ENCODE measurements around the gene GRIP2. TPM values are rescaled to one million over a fixed set of nuclear protein-coding genes. Genes with fewer than 3 reads are reported as not detected.

Gene GRIP2
- total RNA-seq, 1 donor from 2014 or later = 0.52 TPM

- ATAC-seq = no peak
- Histone ChIP-seq H3K4me3 (no peak overlapping the region), H3K27me3 (no peaks in the 10 kb centered on the region), H3K4me1 (peaks cover 12% of the 10 kb centered on the region), H3K27ac (no peak overlapping the region), H3K36me3 (peaks cover 79% of the 10 kb centered on the region), H3K9me3 (no peaks in the 10 kb centered on the region)
- intact Hi-C loops (cut with DNase I) = no loop called here
- no peak for DNase-seq
- TF ChIP-seq CTCF (IDR thresholded peaks at IDR 0.05) = no peak
Measured at GRCh38 chr3:14477311-14477935, 62.7 kb downstream of the GRIP2 start.

- DNase-seq (no peak), ATAC-seq (no peak)
- Histone ChIP-seq H3K36me3 (peaks cover 79% of the 10 kb centered on the region), H3K27me3 (no peaks in the 10 kb centered on the region), H3K4me3 (no peak overlapping the region), H3K9me3 (no peaks in the 10 kb centered on the region), H3K4me1 (peaks cover 14% of the 10 kb centered on the region), H3K27ac (no peak overlapping the region)
- no peak for TF ChIP-seq CTCF (IDR thresholded peaks at IDR 0.05)
- intact Hi-C loops (cut with DNase I) = no loop called here
Measured at GRCh38 chr3:14476583-14477265, 63.4 kb downstream of the GRIP2 start.

- Histone ChIP-seq H3K27me3 (no peaks in the 10 kb centered on the region), H3K27ac (no peak overlapping the region), H3K36me3 (peaks cover 73% of the 10 kb centered on the region), H3K4me3 (no peak overlapping the region), H3K9me3 (no peaks in the 10 kb centered on the region), H3K4me1 (peaks cover 14% of the 10 kb centered on the region)
- DNase-seq = no peak
- intact Hi-C loops (cut with DNase I) = no loop called here
- no peak for ATAC-seq
- no peak for TF ChIP-seq CTCF (IDR thresholded peaks at IDR 0.05)
Measured at GRCh38 chr3:14475621-14476020, 64.5 kb downstream of the GRIP2 start.

GRCh38 chr3:14474363-14475081, 65.6 kb downstream of the GRIP2 start:
- no peaks in the 10 kb centered on the region for H3K27me3 ChIP-seq
- ATAC-seq = no peak
- H3K4me3 ChIP-seq = no peak overlapping the region
- intact Hi-C loops (cut with DNase I) = no loop called here
- H3K36me3 ChIP-seq = peaks cover 72% of the 10 kb centered on the region
- no peak for TF ChIP-seq CTCF (IDR thresholded peaks at IDR 0.05)
- peaks cover 14% of the 10 kb centered on the region for H3K4me1 ChIP-seq
- H3K9me3 ChIP-seq = no peaks in the 10 kb centered on the region
- H3K27ac ChIP-seq = no peak overlapping the region
- DNase-seq = no peak

GRCh38 chr3:14473411-14473891, 66.7 kb downstream of the GRIP2 start:
- no peak for TF ChIP-seq CTCF (IDR thresholded peaks at IDR 0.05)
- H3K36me3 ChIP-seq = peaks cover 71% of the 10 kb centered on the region
- ATAC-seq = no peak
- peaks cover 14% of the 10 kb centered on the region for H3K4me1 ChIP-seq
- peak overlapping the region; percentile 36 for H3K27ac ChIP-seq
- intact Hi-C loops (cut with DNase I) = no loop called here
- H3K9me3 ChIP-seq = no peaks in the 10 kb centered on the region
- no peak overlapping the region for H3K4me3 ChIP-seq
- no peak for DNase-seq
- no peaks in the 10 kb centered on the region for H3K27me3 ChIP-seq
